SK-N-SH treated with all-trans-retinoic acid at 6 μM for 48 hours (cell line): ENCODE results near the gene SHROOM1.

Experiments used
- ATAC-seq: fragments of 200-7000 bp; cut with Tn5 transposase; 3 replicates; pipeline ENCODE4 v1.9.1; 2020; ENCODE audit warnings: mild to moderate bottlenecking, moderate library complexity
- BACH2 ChIP-seq: fragments of 250-450 bp; sonication (Bioruptor Pico); IDR thresholded peaks from 2 replicates; pipeline ENCODE4 v1.9.0; 2021; ENCODE audit warnings: mild to moderate bottlenecking, borderline replicate concordance
- CREB5 ChIP-seq: fragments of 250-450 bp; sonication (Bioruptor Pico); IDR thresholded peaks from 2 replicates; pipeline ENCODE4 v1.5.1; 2020; ENCODE audit warnings: low read depth, mild to moderate bottlenecking, moderate library complexity
- CSDC2 ChIP-seq: fragments of 250-450 bp; sonication (Bioruptor Pico); IDR thresholded peaks from 2 replicates; pipeline ENCODE4 v1.5.0; 2020; ENCODE audit warnings: mild to moderate bottlenecking, moderate library complexity
- GLIS3 ChIP-seq: fragments of 250-450 bp; sonication (Bioruptor Pico); IDR thresholded peaks from 2 replicates; pipeline ENCODE4 v1.5.0; 2020; ENCODE audit warnings: mild to moderate bottlenecking, moderate library complexity
- ISL1 ChIP-seq: fragments of 250-450 bp; sonication (Bioruptor Pico); IDR thresholded peaks from 2 replicates; pipeline ENCODE4 v2.1.2; 2022; ENCODE audit warnings: mild to moderate bottlenecking, moderate library complexity
- OSR1 ChIP-seq: fragments of 250-450 bp; sonication (Bioruptor Pico); IDR thresholded peaks from 2 replicates; pipeline ENCODE4 v1.8.0; 2022; ENCODE audit warnings: moderate library complexity, mild to moderate bottlenecking, inconsistent platforms
- PATZ1 ChIP-seq: fragments of 250-450 bp; sonication (Bioruptor Pico); IDR thresholded peaks from 2 replicates; pipeline ENCODE4 v1.8.0; 2020; ENCODE audit warnings: mild to moderate bottlenecking, moderate library complexity, borderline replicate concordance
- PPARA ChIP-seq: fragments of 250-450 bp; sonication (Bioruptor Pico); IDR thresholded peaks from 2 replicates; pipeline ENCODE4 v1.5.0; 2020; ENCODE audit warnings: mild to moderate bottlenecking, borderline replicate concordance
- RARB ChIP-seq: fragments of 250-450 bp; sonication (Bioruptor Pico); IDR thresholded peaks from 2 replicates; pipeline ENCODE4 v1.8.0; 2021; ENCODE audit warnings: mild to moderate bottlenecking, moderate library complexity
- TOX ChIP-seq: fragments of 250-450 bp; sonication (Bioruptor Pico); IDR thresholded peaks from 2 replicates; pipeline ENCODE4 v1.8.0; 2021; ENCODE audit warnings: mild to moderate bottlenecking, moderate library complexity, borderline replicate concordance
- TSHZ2 ChIP-seq: fragments of 250-450 bp; sonication (Bioruptor Pico); IDR thresholded peaks from 2 replicates; pipeline ENCODE4 v1.5.0; 2020; ENCODE audit warnings: mild to moderate bottlenecking, moderate library complexity
- ZFP3 ChIP-seq: fragments of 250-450 bp; sonication (Bioruptor Pico); IDR thresholded peaks from 2 replicates; pipeline ENCODE4 v1.5.0; 2020; ENCODE audit warnings: mild to moderate bottlenecking, moderate library complexity
- ZFP30 ChIP-seq: fragments of 450-650 bp; formaldehyde crosslinking; IDR thresholded peaks from 2 replicates; pipeline ENCODE4 v1.5.0; 2022; ENCODE audit warnings: mild to moderate bottlenecking, moderate library complexity
- ZNF565 ChIP-seq: fragments of 450-650 bp; formaldehyde crosslinking; conservative IDR thresholded peaks from 2 replicates; pipeline ENCODE4 v1.5.0; 2020; ENCODE audit warnings: low read depth, mild to moderate bottlenecking, moderate library complexity
- ZNF70 ChIP-seq: fragments of 450-650 bp; formaldehyde crosslinking; IDR thresholded peaks from 2 replicates; pipeline ENCODE4 v1.5.0; 2020; ENCODE audit warnings: mild to moderate bottlenecking, moderate library complexity
- TF ChIP-seq, protein P1 (sequence below): fragments of 250-450 bp; sonication (Bioruptor Pico); IDR thresholded peaks from 2 replicates; pipeline ENCODE4 v1.5.1; 2021; ENCODE audit warnings: mild to moderate bottlenecking, moderate library complexity

The SHROOM1 gene

DNA sequence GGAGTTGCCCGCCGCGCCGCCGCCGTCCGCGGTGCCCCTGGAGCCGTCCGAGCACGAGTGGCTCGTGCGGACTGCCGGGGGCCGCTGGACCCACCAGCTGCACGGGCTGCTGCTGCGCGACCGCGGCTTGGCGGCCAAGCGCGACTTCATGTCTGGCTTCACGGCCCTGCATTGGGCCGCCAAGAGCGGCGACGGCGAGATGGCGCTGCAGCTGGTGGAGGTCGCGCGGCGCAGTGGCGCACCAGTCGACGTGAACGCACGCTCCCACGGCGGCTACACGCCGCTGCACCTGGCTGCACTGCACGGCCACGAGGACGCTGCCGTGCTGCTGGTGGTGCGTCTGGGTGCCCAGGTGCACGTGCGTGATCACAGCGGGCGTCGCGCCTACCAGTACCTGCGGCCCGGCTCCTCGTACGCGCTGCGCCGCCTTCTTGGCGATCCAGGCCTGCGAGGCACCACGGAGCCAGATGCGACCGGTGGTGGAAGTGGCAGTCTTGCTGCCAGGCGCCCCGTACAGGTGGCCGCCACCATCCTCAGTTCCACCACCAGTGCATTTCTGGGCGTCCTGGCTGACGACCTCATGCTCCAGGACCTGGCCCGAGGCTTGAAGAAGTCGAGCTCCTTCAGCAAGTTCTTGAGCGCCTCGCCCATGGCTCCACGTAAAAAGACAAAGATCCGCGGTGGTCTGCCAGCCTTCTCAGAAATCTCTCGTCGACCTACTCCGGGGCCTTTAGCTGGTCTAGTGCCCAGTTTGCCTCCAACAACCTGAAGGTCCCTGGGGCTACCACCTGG, 15.7 kb downstream of the SHROOM1 start (continued):
- no peak for TF ChIP-seq PATZ1 (CRISPR knock-in tag)

- ATAC-seq: peak; percentile 73
- no peak for TF ChIP-seq CSDC2 (CRISPR knock-in tag)
- TF ChIP-seq ISL1: no peak
- TF ChIP-seq OSR1 (CRISPR knock-in tag): no peak
Measured at GRCh38 chr5:132813599-132814502, 16.6 kb downstream of the SHROOM1 start.

- TF ChIP-seq PPARA: no peak
- no peak for TF ChIP-seq ZNF565 (CRISPR knock-in tag)
- no peak for TF ChIP-seq ZNF70 (CRISPR knock-in tag)
- TF ChIP-seq PATZ1 (CRISPR knock-in tag): no peak
- no peak for TF ChIP-seq TOX
- TF ChIP-seq CSDC2 (CRISPR knock-in tag): no peak
- no peak for TF ChIP-seq OSR1 (CRISPR knock-in tag)
- no peak for TF ChIP-seq RARB
- TF ChIP-seq ZFP3 (CRISPR knock-in tag): no peak
- no peak for TF ChIP-seq TSHZ2 (CRISPR knock-in tag)
- TF ChIP-seq, protein P1, sequence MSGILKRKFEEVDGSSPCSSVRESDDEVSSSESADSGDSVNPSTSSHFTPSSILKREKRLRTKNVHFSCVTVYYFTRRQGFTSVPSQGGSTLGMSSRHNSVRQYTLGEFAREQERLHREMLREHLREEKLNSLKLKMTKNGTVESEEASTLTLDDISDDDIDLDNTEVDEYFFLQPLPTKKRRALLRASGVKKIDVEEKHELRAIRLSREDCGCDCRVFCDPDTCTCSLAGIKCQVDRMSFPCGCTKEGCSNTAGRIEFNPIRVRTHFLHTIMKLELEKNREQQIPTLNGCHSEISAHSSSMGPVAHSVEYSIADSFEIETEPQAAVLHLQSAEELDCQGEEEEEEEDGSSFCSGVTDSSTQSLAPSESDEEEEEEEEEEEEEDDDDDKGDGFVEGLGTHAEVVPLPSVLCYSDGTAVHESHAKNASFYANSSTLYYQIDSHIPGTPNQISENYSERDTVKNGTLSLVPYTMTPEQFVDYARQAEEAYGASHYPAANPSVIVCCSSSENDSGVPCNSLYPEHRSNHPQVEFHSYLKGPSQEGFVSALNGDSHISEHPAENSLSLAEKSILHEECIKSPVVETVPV (CRISPR knock-in tag): no peak
- TF ChIP-seq CREB5: no peak
- TF ChIP-seq BACH2 (CRISPR knock-in tag): no peak
- no peak for TF ChIP-seq GLIS3 (CRISPR knock-in tag)
- no peak for TF ChIP-seq ZFP30 (CRISPR knock-in tag)
- TF ChIP-seq, all 23 proteins: peak for 0
- peak; percentile 36 for ATAC-seq
Measured at GRCh38 chr5:132812781-132813598, 17.5 kb downstream of the SHROOM1 start, which contains the start of gene SOWAHA. Gene SOWAHA, plus strand, starts transcription at chr5:132813302. Its CDS starts 320 bp downstream, at chr5:132813622.
